ENCODE results near the gene PLCG2.

PLCG2 gene

GRCh38 chr16:81883235-81883634 is 104.1 kb downstream of the PLCG2 start:
- POLR2A ChIA-PET, result no interaction called here
- TF ChIP-seq CTCF (IDR thresholded peaks at IDR 0.05; ENCODE audit: insufficient read depth, low read length, missing control alignments), result no peak
- DNase-seq (ENCODE audit: low read depth, low spot score), result no peak
- CTCF ChIA-PET, result interaction anchor here (4.9 kb wide), 1 partner anchor 8 kb away, joined by 44 read pairs; no protein-coding TSS in a partner anchor
- no peak overlapping the region for H3K4me3 ChIP-seq (ENCODE audit: low read depth, low read length)

DNA sequence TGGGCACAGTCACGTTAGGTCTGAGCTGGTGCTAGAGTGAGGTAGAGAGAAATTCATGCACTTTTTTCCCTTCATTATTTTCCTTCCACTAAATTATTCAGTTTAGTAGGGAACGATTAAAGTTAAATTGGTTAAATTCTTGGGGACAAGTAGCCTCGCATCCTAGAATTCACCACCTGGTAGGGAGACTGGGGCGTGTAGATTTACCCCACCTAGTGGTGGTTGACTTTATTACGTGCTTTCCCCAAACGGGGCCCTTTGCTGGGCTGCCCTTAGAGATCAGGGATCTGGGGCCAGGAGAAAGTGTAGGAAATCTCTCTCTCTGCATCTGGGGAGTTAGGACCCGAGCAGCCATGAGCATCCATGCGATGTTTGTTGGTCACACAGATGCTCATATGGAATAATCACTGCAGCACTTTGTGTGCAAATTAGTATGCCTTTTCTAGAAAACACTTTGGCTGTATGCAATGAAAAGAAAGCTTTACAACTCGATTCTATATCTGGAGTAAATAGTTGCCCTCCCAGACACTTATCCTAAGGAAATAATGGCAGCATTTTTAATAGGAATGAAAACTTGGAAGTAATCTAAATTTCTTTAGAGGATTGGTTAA is 107.0 kb downstream of the PLCG2 start:
- ChIA-PET CTCF (interaction anchor here (0.8 to 4.9 kb wide), 7 partner anchors 9 to 344 kb away, joined by 3 to 44 read pairs (median 3); no protein-coding TSS in a partner anchor), POLR2A (no interaction called here)
- no peak overlapping the region for H3K4me3 ChIP-seq (ENCODE audit: low read depth, low read length)
- DNase-seq (ENCODE audit: low read depth, low spot score), result no peak
- peak; percentile 56 for TF ChIP-seq CTCF (IDR thresholded peaks at IDR 0.05; ENCODE audit: insufficient read depth, low read length, missing control alignments)

- POLR2A ChIA-PET, result no interaction called here
- DNase-seq (ENCODE audit: low read depth, low spot score), result no peak
- no peak for TF ChIP-seq CTCF (IDR thresholded peaks at IDR 0.05; ENCODE audit: insufficient read depth, low read length, missing control alignments)
These were observed 109.7 kb downstream of the PLCG2 start for GRCh38 chr16:81888520-81889394.

GRCh38 chr16:81891736-81892364 is 112.8 kb downstream of the PLCG2 start:
- TF ChIP-seq CTCF (IDR thresholded peaks at IDR 0.05; ENCODE audit: insufficient read depth, low read length, missing control alignments), result no peak
- CTCF ChIA-PET, result interaction anchor here (0.9 to 2.3 kb wide), 8 partner anchors 9 to 451 kb away, joined by 3 to 8 read pairs (median 4); no protein-coding TSS in a partner anchor
- POLR2A ChIA-PET, result no interaction called here
- DNase-seq (ENCODE audit: low read depth, low spot score), result no peak
- H3K4me3 ChIP-seq (ENCODE audit: low read depth, low read length), result no peak overlapping the region

More at GRCh38 chr16:81888520-81889394, 109.7 kb downstream of the PLCG2 start:
- H3K4me3 ChIP-seq (ENCODE audit: low read depth, low read length), result no peak overlapping the region
- CTCF ChIA-PET, result interaction anchor here (1.0 to 4.9 kb wide), 8 partner anchors 12 to 345 kb away, joined by 3 to 44 read pairs (median 4); no protein-coding TSS in a partner anchor

GRCh38 chr16:81894592-81894991 is 115.5 kb downstream of the PLCG2 start:
- H3K4me3 ChIP-seq (ENCODE audit: low read depth, low read length), result no peak overlapping the region
- no peak for TF ChIP-seq CTCF (IDR thresholded peaks at IDR 0.05; ENCODE audit: insufficient read depth, low read length, missing control alignments)
- ChIA-PET POLR2A (no interaction called here), CTCF (interaction anchor here (1.0 kb wide), 1 partner anchor 8 kb away, joined by 3 read pairs; no protein-coding TSS in a partner anchor)
- DNase-seq (ENCODE audit: low read depth, low spot score), result no peak

- DNase-seq (ENCODE audit: low read depth, low spot score), result no peak
- no peak for TF ChIP-seq CTCF (IDR thresholded peaks at IDR 0.05; ENCODE audit: insufficient read depth, low read length, missing control alignments)
- ChIA-PET CTCF (no interaction called here), POLR2A (no interaction called here)
- H3K4me3 ChIP-seq (ENCODE audit: low read depth, low read length), result no peak overlapping the region
These were observed 117.8 kb downstream of the PLCG2 start for GRCh38 chr16:81896902-81897301.

Measured in AG04449 (cell line).